Stimulated activated CD4-positive, alpha-beta T cell treated with anti-CD3 and anti-CD28 coated beads, Interleukin-4, amount 100 ng/mL, for 1 hour (primary cell): ENCODE measurements around the gene THADA.
"Not testable (repeated sequence)": the region's sequence is repeated elsewhere in the genome, so short reads cannot be mapped to it uniquely, and the experiment has no call there.

Experiments used
- DNase-seq: peaks from one replicate; pipeline ENCODE4 v3.0.0-alpha.2; 2020

The THADA gene

GRCh38 chr2:43294973-43295603, 300.8 kb downstream of the THADA start:
- no peak for DNase-seq

DNA sequence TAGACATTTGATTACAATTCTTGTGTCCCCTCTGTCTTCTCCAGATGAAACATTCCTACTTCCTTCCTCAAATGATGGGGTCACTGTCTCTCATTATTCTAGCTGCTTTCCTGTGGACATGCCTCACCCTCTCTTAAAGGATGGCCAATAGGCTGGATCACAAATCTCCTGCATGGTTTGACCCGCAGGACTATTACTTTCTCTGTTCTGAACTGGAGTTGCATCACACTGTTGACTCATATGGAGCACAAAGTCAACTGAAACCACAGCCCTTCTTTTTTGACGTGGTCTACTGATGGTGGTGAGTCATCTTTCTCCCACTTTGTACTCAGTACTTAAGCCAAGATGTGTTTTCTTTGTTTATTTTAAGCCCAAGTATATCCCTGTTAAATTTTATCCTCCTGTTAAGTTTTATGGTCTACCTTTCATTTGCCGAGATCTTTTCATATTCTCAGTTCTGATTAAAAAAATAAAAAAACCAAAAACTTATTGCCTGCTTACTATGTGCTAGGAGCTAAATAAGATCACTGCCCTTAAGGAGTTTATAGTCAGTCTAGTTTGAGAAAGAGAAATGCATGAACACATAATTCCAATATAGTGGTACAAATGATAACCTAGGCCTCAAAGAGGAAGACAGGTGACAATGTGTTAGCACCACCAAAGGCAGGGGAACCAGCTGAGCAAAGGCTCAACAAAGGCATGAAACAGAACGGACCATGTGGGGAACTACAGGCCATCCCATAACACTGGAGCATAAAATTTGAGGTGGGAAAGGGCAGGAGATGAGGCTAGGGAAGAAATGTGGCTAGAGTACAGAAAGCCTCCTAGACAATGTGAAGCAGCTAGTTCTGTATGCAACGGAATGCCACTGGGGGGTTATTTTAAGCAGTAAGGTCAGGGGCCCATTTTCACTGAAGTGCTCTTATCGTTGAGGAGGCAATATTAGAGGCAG, 301.8 kb downstream of the THADA start:
- no peak for DNase-seq

- no peak for DNase-seq
Observed at GRCh38 chr2:43292851-43293743, 302.7 kb downstream of the THADA start.

- no peak for DNase-seq
Observed at GRCh38 chr2:43292297-43292696, 303.5 kb downstream of the THADA start.

- no peak for DNase-seq
Observed at GRCh38 chr2:43289331-43289730, 306.5 kb downstream of the THADA start.

GRCh38 chr2:43288417-43289305, 307.2 kb downstream of the THADA start:
- DNase-seq = no peak

- DNase-seq = no peak
Observed at GRCh38 chr2:43285987-43286386, 309.9 kb downstream of the THADA start.

GRCh38 chr2:43284967-43285366, 310.9 kb downstream of the THADA start:
- no peak for DNase-seq

- DNase-seq = not testable (repeated sequence)
Observed at GRCh38 chr2:43284347-43284746, 311.5 kb downstream of the THADA start.

DNA sequence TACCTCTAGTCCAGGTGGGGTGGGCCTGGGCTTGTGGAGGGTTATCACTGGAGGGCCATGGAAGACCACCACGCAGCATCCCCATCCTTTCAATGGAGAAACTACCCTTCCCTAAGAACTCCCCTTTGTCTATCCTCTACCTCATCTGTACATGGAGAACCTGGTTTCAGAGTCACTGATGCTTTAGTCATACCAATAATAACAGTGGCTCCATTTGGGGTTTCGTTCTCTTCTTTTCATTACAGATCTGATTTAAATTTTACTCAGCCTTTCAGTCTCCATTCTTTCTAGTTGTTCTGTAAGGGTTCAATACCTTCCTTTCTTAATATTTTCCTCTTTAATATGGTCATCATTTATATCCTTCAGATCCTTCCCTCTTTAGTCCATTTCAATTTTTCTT, 314.8 kb downstream of the THADA start:
- DNase-seq = no peak

DNA sequence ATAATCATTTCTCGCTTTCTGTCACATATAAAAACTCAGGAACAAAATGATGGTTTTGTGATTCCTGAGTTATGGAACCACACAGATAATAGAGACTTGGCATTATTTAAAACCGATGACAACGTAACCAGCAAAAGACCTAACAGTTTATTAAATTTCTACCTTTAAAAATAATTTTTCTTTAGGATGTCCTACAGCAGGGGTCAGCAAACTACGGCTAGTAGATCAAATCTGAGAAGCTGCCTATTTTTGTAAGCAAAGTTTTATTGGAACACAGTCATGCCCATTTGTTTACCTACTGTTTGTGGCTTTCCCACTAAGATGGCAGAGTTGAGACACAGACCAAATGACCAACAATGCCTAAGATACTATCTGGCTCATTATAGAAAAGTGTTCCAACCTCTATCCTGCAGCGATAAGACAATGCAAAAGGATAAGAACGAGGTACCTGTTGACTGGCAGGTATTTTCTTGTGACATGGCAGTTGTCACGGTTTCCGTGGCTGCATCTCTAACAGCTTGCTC, 316.5 kb downstream of the THADA start:
- no peak for DNase-seq

- no peak for DNase-seq
Observed at GRCh38 chr2:43278564-43279220, 317.1 kb downstream of the THADA start.

- DNase-seq = no peak
Observed at GRCh38 chr2:43276962-43277391, 318.9 kb downstream of the THADA start.

GRCh38 chr2:43276266-43276941, 319.4 kb downstream of the THADA start:
- no peak for DNase-seq

DNA sequence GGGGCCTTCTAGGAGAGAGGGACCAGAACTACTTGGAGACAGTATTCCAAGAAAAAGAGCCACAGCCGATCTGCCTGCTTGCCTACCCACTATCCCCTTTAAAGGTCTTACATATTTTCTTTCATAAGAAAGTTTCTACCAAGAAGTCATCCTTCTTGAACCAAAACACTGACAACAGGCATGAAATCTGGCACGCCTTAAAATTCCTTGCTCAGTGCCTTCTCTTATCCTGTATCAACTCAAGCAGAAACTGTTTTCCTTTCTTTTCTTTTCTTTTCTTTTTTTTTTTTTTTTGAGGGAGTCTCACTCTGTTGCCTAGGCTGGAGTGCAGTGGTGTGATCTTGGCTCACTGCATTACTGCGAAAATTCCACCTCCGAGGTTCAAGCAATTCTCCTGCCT, 321.1 kb downstream of the THADA start:
- DNase-seq = no peak

DNA sequence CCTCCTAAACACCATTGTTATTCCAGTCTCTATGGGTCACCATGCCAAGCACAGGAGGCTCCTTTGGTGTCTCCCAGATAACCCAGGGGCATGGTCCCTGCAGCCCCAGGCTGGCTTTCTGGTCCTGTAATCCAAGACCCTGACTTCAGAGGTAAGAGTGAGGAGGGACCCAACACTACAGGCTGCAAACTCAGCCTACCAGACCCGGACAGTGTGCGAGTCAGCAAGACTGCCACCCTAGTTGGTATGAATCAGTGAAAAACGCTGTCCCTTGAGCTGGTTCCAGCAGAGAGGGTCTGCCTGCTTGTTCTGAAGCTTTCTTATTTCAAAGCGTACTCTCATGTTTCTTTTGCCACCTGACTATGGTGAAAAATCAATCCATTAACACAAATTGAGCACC, 321.8 kb downstream of the THADA start:
- DNase-seq = no peak

- DNase-seq = no peak
Observed at GRCh38 chr2:43273529-43273928, 322.3 kb downstream of the THADA start.

GRCh38 chr2:43270930-43271615, 324.8 kb downstream of the THADA start:
- DNase-seq = no peak

- no peak for DNase-seq
Observed at GRCh38 chr2:43270461-43270860, 325.4 kb downstream of the THADA start.

GRCh38 chr2:43269706-43270105, 326.1 kb downstream of the THADA start:
- no peak for DNase-seq
